ENCODE data around the gene LEP. TPM values are rescaled to one million over a fixed set of nuclear protein-coding genes. Genes with fewer than 3 reads are reported as not detected.
A peak's percentile ranks its signal among the peaks of the same experiment; 100 is the strongest.
"Not testable (repeated sequence)": the region's sequence is repeated elsewhere in the genome, so short reads cannot be mapped to it uniquely, and the experiment has no call there.

The LEP gene
- total and polyA plus RNA-seq, 4 donors = 0.05 to 0.97 (median 0.45) TPM; not detected in 1

GRCh38 chr7:128271471-128271941, 30.4 kb downstream of the LEP start:
- Histone ChIP-seq H3K4me3 (ENCODE audit: low read length in 2 of 2) (no peak overlapping the region), H3K36me3 (ENCODE audit: control insufficient read depth in 1 of 2, insufficient read depth in 2 of 2, low read length in 1 of 2) (no peaks in the 10 kb centered on the region), H3K4me1 (ENCODE audit: control insufficient read depth in 1 of 2, insufficient read depth in 2 of 2, low read length in 2 of 2) (no peaks in the 10 kb centered on the region), H3K9me3 (ENCODE audit: control insufficient read depth, low read length) (no peaks in the 10 kb centered on the region), H3K27me3 (ENCODE audit: control insufficient read depth in 1 of 2, insufficient read depth in 2 of 2, low read length in 1 of 2) (no peaks in the 10 kb centered on the region), H3K27ac (ENCODE audit: low read depth in 1 of 2, low read length in 2 of 2) (no peak overlapping the region)
- intact Hi-C loops (cut with DNase I) = no loop called here
- WGBS, 2 donors = 3 to 6% methylated on average over 37 of the region's 37 CpGs
- peak; percentile 47 for ATAC-seq (ENCODE audit: low FRiP score)
- no peak for DNase-seq

GRCh38 chr7:128271942-128272481, 30.9 kb downstream of the LEP start:
- intact Hi-C loops (cut with DNase I) = no loop called here
- Histone ChIP-seq H3K9me3 (ENCODE audit: control insufficient read depth, low read length) (no peaks in the 10 kb centered on the region), H3K4me3 (ENCODE audit: low read length in 2 of 2) (no peak overlapping the region), H3K27ac (ENCODE audit: low read depth in 1 of 2, low read length in 2 of 2) (no peak overlapping the region), H3K27me3 (ENCODE audit: control insufficient read depth in 1 of 2, insufficient read depth in 2 of 2, low read length in 1 of 2) (no peaks in the 10 kb centered on the region), H3K36me3 (ENCODE audit: control insufficient read depth in 1 of 2, insufficient read depth in 2 of 2, low read length in 1 of 2) (no peaks in the 10 kb centered on the region), H3K4me1 (ENCODE audit: control insufficient read depth in 1 of 2, insufficient read depth in 2 of 2, low read length in 2 of 2) (no peaks in the 10 kb centered on the region)
- no peak for DNase-seq
- WGBS, 2 donors = 7 to 10% methylated on average over 30 of the region's 30 CpGs
- ATAC-seq (ENCODE audit: low FRiP score) = no peak

- intact Hi-C loops (cut with DNase I) = no loop called here
- Histone ChIP-seq H3K4me1 (ENCODE audit: control insufficient read depth in 1 of 2, insufficient read depth in 2 of 2, low read length in 2 of 2) (no peaks in the 10 kb centered on the region), H3K9me3 (ENCODE audit: control insufficient read depth, low read length) (no peaks in the 10 kb centered on the region), H3K27me3 (ENCODE audit: control insufficient read depth in 1 of 2, insufficient read depth in 2 of 2, low read length in 1 of 2) (no peaks in the 10 kb centered on the region), H3K36me3 (ENCODE audit: control insufficient read depth in 1 of 2, insufficient read depth in 2 of 2, low read length in 1 of 2) (no peaks in the 10 kb centered on the region), H3K4me3 (ENCODE audit: low read length in 2 of 2) (no peak overlapping the region), H3K27ac (ENCODE audit: low read depth in 1 of 2, low read length in 2 of 2) (no peak overlapping the region)
- ATAC-seq (ENCODE audit: low FRiP score) (no peak), DNase-seq (no peak)
- WGBS, 2 donors = 79 to 82% methylated on average over 4 of the region's 4 CpGs
These were observed 33.3 kb downstream of the LEP start for GRCh38 chr7:128274246-128274883.

GRCh38 chr7:128274884-128275603, 34.0 kb downstream of the LEP start:
- Histone ChIP-seq H3K9me3 (ENCODE audit: control insufficient read depth, low read length) (peaks cover under 1% of the 10 kb centered on the region), H3K4me1 (ENCODE audit: control insufficient read depth in 1 of 2, insufficient read depth in 2 of 2, low read length in 2 of 2) (no peaks in the 10 kb centered on the region), H3K36me3 (ENCODE audit: control insufficient read depth in 1 of 2, insufficient read depth in 2 of 2, low read length in 1 of 2) (no peaks in the 10 kb centered on the region), H3K27me3 (ENCODE audit: control insufficient read depth in 1 of 2, insufficient read depth in 2 of 2, low read length in 1 of 2) (no peaks in the 10 kb centered on the region), H3K27ac (ENCODE audit: low read depth in 1 of 2, low read length in 2 of 2) (no peak overlapping the region), H3K4me3 (ENCODE audit: low read length in 2 of 2) (no peak overlapping the region)
- intact Hi-C loops (cut with DNase I) = no loop called here
- 60 to 63% methylated on average over 3 of the region's 3 CpGs for WGBS, 2 donors
- no peak for ATAC-seq (ENCODE audit: low FRiP score)
- no peak for DNase-seq

- ATAC-seq (ENCODE audit: low FRiP score) (no peak), DNase-seq (no peak)
- Histone ChIP-seq H3K27me3 (ENCODE audit: control insufficient read depth in 1 of 2, insufficient read depth in 2 of 2, low read length in 1 of 2) (no peaks in the 10 kb centered on the region), H3K36me3 (ENCODE audit: control insufficient read depth in 1 of 2, insufficient read depth in 2 of 2, low read length in 1 of 2) (no peaks in the 10 kb centered on the region), H3K4me1 (ENCODE audit: control insufficient read depth in 1 of 2, insufficient read depth in 2 of 2, low read length in 2 of 2) (no peaks in the 10 kb centered on the region), H3K9me3 (ENCODE audit: control insufficient read depth, low read length) (peaks cover 2% of the 10 kb centered on the region), H3K4me3 (ENCODE audit: low read length in 2 of 2) (no peak overlapping the region), H3K27ac (ENCODE audit: low read depth in 1 of 2, low read length in 2 of 2) (no peak overlapping the region)
- intact Hi-C loops (cut with DNase I) = no loop called here
- 76 to 84% methylated on average over 4 of the region's 4 CpGs for WGBS, 2 donors
These were observed 34.6 kb downstream of the LEP start for GRCh38 chr7:128275681-128276080.

- Histone ChIP-seq H3K4me3 (ENCODE audit: low read length in 2 of 2) (no peak overlapping the region), H3K27ac (ENCODE audit: low read depth in 1 of 2, low read length in 2 of 2) (no peak overlapping the region), H3K9me3 (ENCODE audit: control insufficient read depth, low read length) (peaks cover 4% of the 10 kb centered on the region), H3K36me3 (ENCODE audit: control insufficient read depth in 1 of 2, insufficient read depth in 2 of 2, low read length in 1 of 2) (peaks cover 0 to 2% of the 10 kb centered on the region in 2 donors), H3K27me3 (ENCODE audit: control insufficient read depth in 1 of 2, insufficient read depth in 2 of 2, low read length in 1 of 2) (no peaks in the 10 kb centered on the region), H3K4me1 (ENCODE audit: control insufficient read depth in 1 of 2, insufficient read depth in 2 of 2, low read length in 2 of 2) (no peaks in the 10 kb centered on the region)
- intact Hi-C loops (cut with DNase I) = no loop called here
- DNase-seq = no peak
- 96 to 100% methylated on average over 1 of the region's 1 CpG for WGBS, 2 donors
- no peak for ATAC-seq (ENCODE audit: low FRiP score)
These were observed 37.3 kb downstream of the LEP start for GRCh38 chr7:128278366-128278765.

GRCh38 chr7:128279124-128279713, 38.1 kb downstream of the LEP start:
- intact Hi-C loops (cut with DNase I) = no loop called here
- ATAC-seq (ENCODE audit: low FRiP score) (no peak), DNase-seq (no peak)
- H3K4me1 ChIP-seq (ENCODE audit: control insufficient read depth in 1 of 2, insufficient read depth in 2 of 2, low read length in 2 of 2) = no peaks in the 10 kb centered on the region
- H3K9me3 ChIP-seq (ENCODE audit: control insufficient read depth, low read length) = peaks cover 4% of the 10 kb centered on the region
- peaks cover 0 to 2% of the 10 kb centered on the region in 2 donors for H3K36me3 ChIP-seq (ENCODE audit: control insufficient read depth in 1 of 2, insufficient read depth in 2 of 2, low read length in 1 of 2)
- no peak overlapping the region for H3K27ac ChIP-seq (ENCODE audit: low read depth in 1 of 2, low read length in 2 of 2)
- 90 to 92% methylated on average over 6 of the region's 6 CpGs for WGBS, 2 donors
- no peak overlapping the region for H3K4me3 ChIP-seq (ENCODE audit: low read length in 2 of 2)
- no peaks in the 10 kb centered on the region for H3K27me3 ChIP-seq (ENCODE audit: control insufficient read depth in 1 of 2, insufficient read depth in 2 of 2, low read length in 1 of 2)

- H3K9me3 ChIP-seq (ENCODE audit: control insufficient read depth, low read length); H3K27me3 ChIP-seq (ENCODE audit: control insufficient read depth in 1 of 2, insufficient read depth in 2 of 2, low read length in 1 of 2); H3K4me3 ChIP-seq (ENCODE audit: low read length in 2 of 2); H3K4me1 ChIP-seq (ENCODE audit: control insufficient read depth in 1 of 2, insufficient read depth in 2 of 2, low read length in 2 of 2); H3K27ac ChIP-seq (ENCODE audit: low read depth in 1 of 2, low read length in 2 of 2); intact Hi-C loops (cut with DNase I); DNase-seq; H3K36me3 ChIP-seq (ENCODE audit: control insufficient read depth in 1 of 2, insufficient read depth in 2 of 2, low read length in 1 of 2); ATAC-seq (ENCODE audit: low FRiP score): not testable (repeated sequence)
- 79 to 84% methylated on average over 1 of the region's 1 CpG for WGBS, 2 donors
These were observed 39.4 kb downstream of the LEP start for GRCh38 chr7:128280451-128280850.

Measured in aorta (tissue), 5 donors.